PC-3 (cell line): ENCODE data around the gene TMEM208.

Experiments used
- EZH2phosphoT487 ChIP-seq: fragments of 300-600 bp; sonication (generic); IDR thresholded peaks from 2 replicates; pipeline ENCODE4 v1.6.1; 2018; ENCODE audit warnings: mild to moderate bottlenecking, antibody characterized with exemption, low read length, borderline replicate concordance
- TF ChIP-seq, protein P1 (sequence below): fragments of 300-600 bp; sonication (generic); conservative IDR thresholded peaks from 2 replicates; pipeline ENCODE4 v1.5.1; 2017; ENCODE audit warnings: antibody characterized with exemption, low read depth, mild to moderate bottlenecking, low read length

DNA sequence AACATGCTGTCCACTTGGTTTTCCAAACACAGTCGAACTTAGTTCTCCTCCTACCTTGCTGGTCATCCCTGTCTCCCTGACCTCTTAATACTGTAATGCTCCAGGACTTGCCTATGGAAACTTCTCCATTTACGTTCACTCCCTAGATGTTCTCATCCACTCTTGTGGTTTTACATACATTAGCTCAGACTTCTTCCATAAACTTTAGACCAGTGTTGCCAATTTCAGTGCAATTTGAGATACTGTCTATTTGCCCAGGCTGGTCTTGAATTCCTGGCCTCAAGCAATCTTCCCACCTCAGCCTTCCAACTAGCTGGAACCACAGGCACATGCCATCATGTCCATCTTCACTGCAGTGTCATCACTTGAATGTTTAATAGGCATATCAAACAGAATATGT is 44.6 kb upstream of the TMEM208 start:
- TF ChIP-seq, protein P1, sequence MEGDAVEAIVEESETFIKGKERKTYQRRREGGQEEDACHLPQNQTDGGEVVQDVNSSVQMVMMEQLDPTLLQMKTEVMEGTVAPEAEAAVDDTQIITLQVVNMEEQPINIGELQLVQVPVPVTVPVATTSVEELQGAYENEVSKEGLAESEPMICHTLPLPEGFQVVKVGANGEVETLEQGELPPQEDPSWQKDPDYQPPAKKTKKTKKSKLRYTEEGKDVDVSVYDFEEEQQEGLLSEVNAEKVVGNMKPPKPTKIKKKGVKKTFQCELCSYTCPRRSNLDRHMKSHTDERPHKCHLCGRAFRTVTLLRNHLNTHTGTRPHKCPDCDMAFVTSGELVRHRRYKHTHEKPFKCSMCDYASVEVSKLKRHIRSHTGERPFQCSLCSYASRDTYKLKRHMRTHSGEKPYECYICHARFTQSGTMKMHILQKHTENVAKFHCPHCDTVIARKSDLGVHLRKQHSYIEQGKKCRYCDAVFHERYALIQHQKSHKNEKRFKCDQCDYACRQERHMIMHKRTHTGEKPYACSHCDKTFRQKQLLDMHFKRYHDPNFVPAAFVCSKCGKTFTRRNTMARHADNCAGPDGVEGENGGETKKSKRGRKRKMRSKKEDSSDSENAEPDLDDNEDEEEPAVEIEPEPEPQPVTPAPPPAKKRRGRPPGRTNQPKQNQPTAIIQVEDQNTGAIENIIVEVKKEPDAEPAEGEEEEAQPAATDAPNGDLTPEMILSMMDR, result no peak
- no peak for TF ChIP-seq EZH2phosphoT487
